Vagina (tissue), 2 donors: ENCODE data around the gene TMEM184B. TPM values are rescaled to one million over a fixed set of nuclear protein-coding genes. Genes with fewer than 3 reads are reported as not detected.

ENCODE experiments used
- DNase-seq, 2 donors: peaks; one replicate each; pipeline ENCODE4 v3.0.0-alpha.2; 2017; ENCODE audit errors: extremely low spot score in 2 of 2
- H3K27ac ChIP-seq: fragments of 200-600 bp; sonication (generic); one replicate; pipeline ENCODE4 v1.5.1; 2019
- H3K27me3 ChIP-seq: fragments of 200-600 bp; sonication (generic); one replicate; pipeline ENCODE4 v1.5.1; 2019
- H3K36me3 ChIP-seq, 2 donors: fragments of 200-600 bp; sonication (generic); one replicate each; pipeline ENCODE4 v1.5.1; 2017 to 2019
- H3K4me1 ChIP-seq: fragments of 200-600 bp; sonication (generic); one replicate; pipeline ENCODE4 v1.5.1; 2019
- H3K4me3 ChIP-seq, 2 donors: fragments of 200-600 bp; sonication (generic); 1 replicate in 1 of 2; 2 replicates in 1 of 2; pipeline ENCODE4 v1.5.1; 2016 to 2019
- H3K9me3 ChIP-seq: fragments of 200-600 bp; sonication (generic); one replicate; pipeline ENCODE4 v1.5.1; 2019
- POLR2A ChIP-seq, 2 donors: fragments of 450-650 bp; IDR thresholded peaks; one replicate each; pipeline ENCODE4 v1.6.1; 2017; ENCODE audit warnings: antibody characterized with exemption in 2 of 2, mild to moderate bottlenecking in 2 of 2, moderate library complexity in 2 of 2
- intact Hi-C: fragments of 100-400 bp; cut with DNase I; formaldehyde crosslinking; loops from one replicate; pipeline ENCODE4 v1.15.1; 2023
- small RNA-seq: library from RNA; depleted of rRNA; stranded (forward); fragments of <200 nt; gene quantifications from one replicate; pipeline ENCODE3, GENCODE V24; 2016
- total RNA-seq: library from RNA; depleted of rRNA; stranded (reverse); fragments of >200 nt; gene quantifications from one replicate; pipeline ENCODE4 v1.2.3, GENCODE V29; 2016

TMEM184B gene
- total RNA-seq, 1 donor from 2014 or later: 50.8 TPM

- no peak overlapping the region for H3K4me3 ChIP-seq
- no peak for TF ChIP-seq POLR2A (IDR thresholded peaks at IDR 0.05)
- H3K27me3 ChIP-seq: no peaks in the 10 kb centered on the region
- H3K36me3 ChIP-seq: no peaks in the 10 kb centered on the region
- DNase-seq: no peak
- no peaks in the 10 kb centered on the region for H3K9me3 ChIP-seq
- peaks cover 41% of the 10 kb centered on the region for H3K4me1 ChIP-seq
- no peak overlapping the region for H3K27ac ChIP-seq
- intact Hi-C loops: no loop called here
Measured at GRCh38 chr22:38170469-38170868, 102.3 kb downstream of the TMEM184B start.

Small RNAs within 50 kb of the gene (small RNA-seq; reads per million reads assigned to genes)
- gene RF00017: not detected
- gene RN7SL704P: not detected

Other genes starting within 250 kb of the TMEM184B start
- gene PICK1, start 215.6 kb downstream of the TMEM184B start, total RNA-seq: 21.1 TPM
- 0.98 TPM for gene SLC16A8, start 188.8 kb downstream of the TMEM184B start, total RNA-seq
- not detected for gene BAIAP2L2, start 162.3 kb downstream of the TMEM184B start, total RNA-seq
- gene PLA2G6, start 91.2 kb downstream of the TMEM184B start, total RNA-seq: 35.8 TPM
- 90.6 TPM for gene MAFF, start 71.0 kb downstream of the TMEM184B start, total RNA-seq
- gene CSNK1E, start 44.4 kb upstream of the TMEM184B start, total RNA-seq: 162 TPM
- not detected for gene KCNJ4, start 182.2 kb upstream of the TMEM184B start, total RNA-seq
- 3.9 TPM for gene KDELR3, start 195.1 kb upstream of the TMEM184B start, total RNA-seq
- gene DDX17, start 233.3 kb upstream of the TMEM184B start, total RNA-seq: 1,042 TPM